Measurements from ENCODE around the gene ANKRD17.
"Not testable (repeated sequence)": the region's sequence is repeated elsewhere in the genome, so short reads cannot be mapped to it uniquely, and the experiment has no call there.

ANKRD17 gene

GRCh38 chr4:73247100-73247499 is 11.5 kb downstream of the ANKRD17 start:
- DNase-seq, result no peak

GRCh38 chr4:73245955-73246354 is 12.6 kb downstream of the ANKRD17 start:
- DNase-seq, result no peak

- DNase-seq, result no peak
Observed at GRCh38 chr4:73244945-73245601, 13.5 kb downstream of the ANKRD17 start.

- DNase-seq, result no peak
Observed at GRCh38 chr4:73237044-73237443, 21.6 kb downstream of the ANKRD17 start.

- DNase-seq, result no peak
Observed at GRCh38 chr4:73236151-73236550, 22.4 kb downstream of the ANKRD17 start.

- no peak for DNase-seq
Observed at GRCh38 chr4:73234712-73235111, 23.9 kb downstream of the ANKRD17 start.

GRCh38 chr4:73231518-73232487 is 26.8 kb downstream of the ANKRD17 start:
- DNase-seq, result no peak

GRCh38 chr4:73230865-73231517 is 27.6 kb downstream of the ANKRD17 start:
- no peak for DNase-seq

- not testable (repeated sequence) for DNase-seq
Observed at GRCh38 chr4:73228800-73229199, 29.8 kb downstream of the ANKRD17 start.

GRCh38 chr4:73224886-73225285 is 33.7 kb downstream of the ANKRD17 start:
- no peak for DNase-seq

GRCh38 chr4:73223258-73223650 is 35.3 kb downstream of the ANKRD17 start:
- DNase-seq, result no peak

GRCh38 chr4:73222466-73223257 is 35.9 kb downstream of the ANKRD17 start:
- peak; percentile 82 for DNase-seq

- peak; percentile 23 for DNase-seq
Observed at GRCh38 chr4:73221734-73222133, 36.9 kb downstream of the ANKRD17 start.

GRCh38 chr4:73220815-73221214 is 37.8 kb downstream of the ANKRD17 start:
- DNase-seq, result no peak

GRCh38 chr4:73213916-73214653 is 44.5 kb downstream of the ANKRD17 start:
- DNase-seq, result no peak

- no peak for DNase-seq
Observed at GRCh38 chr4:73212982-73213730, 45.4 kb downstream of the ANKRD17 start.

- no peak for DNase-seq
Observed at GRCh38 chr4:73211968-73212367, 46.6 kb downstream of the ANKRD17 start.

- no peak for DNase-seq
Observed at GRCh38 chr4:73208376-73208775, 50.2 kb downstream of the ANKRD17 start.

GRCh38 chr4:73206236-73206635 is 52.4 kb downstream of the ANKRD17 start:
- no peak for DNase-seq

- DNase-seq, result no peak
Observed at GRCh38 chr4:73205482-73205881, 53.1 kb downstream of the ANKRD17 start.

GRCh38 chr4:73203976-73204375 is 54.6 kb downstream of the ANKRD17 start:
- not testable (repeated sequence) for DNase-seq
